Right lobe of liver (tissue), 6 donors: ENCODE data around the gene GTSE1. TPM values are rescaled to one million over a fixed set of nuclear protein-coding genes. Genes with fewer than 3 reads are reported as not detected.

Experiments used
- ATAC-seq, 4 donors: fragments of 200-7000 bp; cut with Tn5 transposase; one replicate each; pipeline ENCODE4 v1.9.1; 2020; ENCODE audit warnings: mild to moderate bottlenecking in 4 of 4, moderate library complexity in 4 of 4
- DNase-seq, 3 donors: peaks; one replicate each; pipeline ENCODE4 v3.0.0-alpha.2; 2020
- H3K27ac ChIP-seq, 3 donors: fragments of 200-600 bp; one replicate each; pipeline ENCODE4 v1.8.0; 2022
- H3K27me3 ChIP-seq, 2 donors: fragments of 200-600 bp; one replicate each; pipeline ENCODE4 v1.8.0; 2022
- H3K36me3 ChIP-seq, 4 donors: fragments of 200-600 bp; sonication (generic) in 1 of 4; one replicate each; pipeline versions ENCODE4 v1.5.1 to v1.8.0; 2017 to 2022; ENCODE audit warnings: control low read depth in 1 of 4
- H3K4me1 ChIP-seq, 4 donors: fragments of 200-600 bp; sonication (generic) in 1 of 4; one replicate each; pipeline versions ENCODE4 v1.5.1 to v1.8.0; 2017 to 2022; ENCODE audit warnings: control low read depth in 1 of 4
- H3K4me3 ChIP-seq, 3 donors: fragments of 200-600 bp; one replicate each; pipeline ENCODE4 v1.8.0; 2022
- H3K9me3 ChIP-seq, 4 donors: fragments of 200-600 bp; sonication (generic) in 1 of 4; one replicate each; pipeline versions ENCODE4 v1.5.1 to v1.8.0; 2017 to 2022; ENCODE audit warnings: control low read depth in 1 of 4
- CTCF ChIP-seq, 4 donors: fragments of 200-600 bp in 3 of 4; fragments of 450-650 bp in 1 of 4; IDR thresholded peaks; one replicate each; pipeline versions ENCODE4 v1.5.1 to v1.8.0; 2016 to 2022; ENCODE audit warnings: antibody characterized with exemption in 4 of 4, mild to moderate bottlenecking in 2 of 4
- POLR2A ChIP-seq: fragments of 450-650 bp; IDR thresholded peaks from one replicate; pipeline ENCODE4 v1.6.1; 2017; ENCODE audit warnings: antibody characterized with exemption, mild to moderate bottlenecking
- WGBS: methylation state at CpG from one replicate; pipeline ENCODE4 v1.1.6; 2018; ENCODE audit warnings: low coverage, low lambda C conversion rate; ENCODE audit not compliant: insufficient coverage; ENCODE audit errors: missing lambda C conversion rate; 5-methylcytosine and 5-hydroxymethylcytosine counted together
- intact Hi-C, 2 donors: fragments of 100-400 bp; cut with DNase I; formaldehyde crosslinking; loops; one replicate each; pipeline versions ENCODE4 v1.11.2 to v1.14.1; 2022
- total RNA-seq, 6 experiments: library from RNA; depleted of rRNA in 2 of 6; stranded (reverse); fragments of >200 nt in 2 of 6; fragmentation: NEBNext Ultra II Directional in 3 of 6; extraction: Animal tissue kit (Norgen Biotek cat#: 25700) in 3 of 6; gene quantifications; one replicate each; pipeline versions ENCODE4 v1.1.0 to v1.2.4, GENCODE V29; 2016 to 2023
- donor health status: DM: no; HTN: yes; CAD: no.
- donor health status: DM: no; HTN: no; CAD: no.
- donor health status: DM: no; HTN: no; CAD: no.
- donor health status: DM: no; HTN: yes; CAD: no.
- donor health status: DM: no; HTN: yes; CAD: no.

The GTSE1 gene
- total RNA-seq, 6 experiments from 2014 or later = 0.15 to 0.84 (median 0.52) TPM

GRCh38 chr22:46328797-46329196 lies 32.1 kb downstream of the GTSE1 start:
- Histone ChIP-seq H3K4me1 (no peaks in the 10 kb centered on the region), H3K36me3 (no peaks in the 10 kb centered on the region), H3K27ac (no peak overlapping the region), H3K4me3 (no peak overlapping the region), H3K9me3 (no peaks in the 10 kb centered on the region), H3K27me3 (no peaks in the 10 kb centered on the region)
- 94% methylated on average over 3 of the region's 11 CpGs for WGBS
- intact Hi-C loops = loop anchor here in 1 of 2 donors (10.0 kb wide), 1 partner anchor 334 kb away; no protein-coding TSS in a partner anchor
- TF ChIP-seq CTCF (IDR thresholded peaks at IDR 0.05) = no peak
- peak in 1 of 3 donors; percentile 27 for DNase-seq
- ATAC-seq = no peak

GRCh38 chr22:46329616-46330015 lies 32.9 kb downstream of the GTSE1 start:
- intact Hi-C loops = loop anchor here in 1 of 2 donors (10.0 kb wide), 1 partner anchor 335 kb away; no protein-coding TSS in a partner anchor
- no peaks in the 10 kb centered on the region for H3K27me3 ChIP-seq
- no peak overlapping the region for H3K27ac ChIP-seq
- WGBS = no CpG with 5 or more reads among the region's 8 CpGs
- H3K9me3 ChIP-seq = no peaks in the 10 kb centered on the region
- peaks cover 0 to under 1% (median 0%) of the 10 kb centered on the region in 4 donors for H3K4me1 ChIP-seq
- H3K4me3 ChIP-seq = no peak overlapping the region
- TF ChIP-seq CTCF (IDR thresholded peaks at IDR 0.05) (no peak), POLR2A (no peak)
- DNase-seq (peak in 1 of 3 donors; percentile 32), ATAC-seq (no peak)
- H3K36me3 ChIP-seq = no peaks in the 10 kb centered on the region

- 98% methylated on average over 4 of the region's 4 CpGs for WGBS
These were observed 33.8 kb downstream of the GTSE1 start for GRCh38 chr22:46330426-46330825.

GRCh38 chr22:46331496-46331895 lies 34.8 kb downstream of the GTSE1 start:
- Histone ChIP-seq H3K4me1 (peaks cover 0 to 5% (median 0%) of the 10 kb centered on the region in 4 donors), H3K27me3 (no peaks in the 10 kb centered on the region), H3K27ac (no peak overlapping the region), H3K9me3 (no peaks in the 10 kb centered on the region), H3K36me3 (no peaks in the 10 kb centered on the region), H3K4me3 (no peak overlapping the region)
- DNase-seq (peak in 1 of 3 donors; percentile 37), ATAC-seq (no peak)
- intact Hi-C loops = no loop called here
- no peak for TF ChIP-seq POLR2A
- no peak for TF ChIP-seq CTCF (IDR thresholded peaks at IDR 0.05)
- 90% methylated on average over 2 of the region's 23 CpGs for WGBS

More at GRCh38 chr22:46330426-46330825, 33.8 kb downstream of the GTSE1 start:
- Histone ChIP-seq H3K4me1 (peaks cover 0 to 5% (median 0%) of the 10 kb centered on the region in 4 donors), H3K36me3 (no peaks in the 10 kb centered on the region), H3K9me3 (no peaks in the 10 kb centered on the region), H3K27ac (no peak overlapping the region), H3K27me3 (no peaks in the 10 kb centered on the region), H3K4me3 (no peak overlapping the region)
- ATAC-seq (no peak), DNase-seq (peak in 1 of 3 donors; percentile 20)
- TF ChIP-seq CTCF (IDR thresholded peaks at IDR 0.05) = no peak
- TF ChIP-seq POLR2A = no peak
- intact Hi-C loops = no loop called here
